Gastroesophageal sphincter (tissue), 4 donors: Measurements from ENCODE around the gene IPO9. TPM values are rescaled to one million over a fixed set of nuclear protein-coding genes. Genes with fewer than 3 reads are reported as not detected.

Experiments
- ATAC-seq: fragments of 150-250 bp; one replicate; pipeline ENCODE4 v1.9.1; 2016; ENCODE audit warnings: mild to moderate bottlenecking, moderate library complexity
- H3K27ac ChIP-seq, 4 donors: fragments of 200-600 bp; sonication (generic) in 3 of 4; 1 replicate in 3 of 4; 2 replicates in 1 of 4; pipeline ENCODE4 v1.5.1; 2016 to 2019
- H3K27me3 ChIP-seq: fragments of 200-600 bp; sonication (generic); one replicate; pipeline ENCODE4 v1.5.1; 2019
- H3K36me3 ChIP-seq, 2 donors: fragments of 200-600 bp; sonication (generic); one replicate each; pipeline ENCODE4 v1.5.1; 2019; ENCODE audit warnings: control low read depth in 1 of 2
- H3K4me1 ChIP-seq, 3 donors: fragments of 200-600 bp; sonication (generic); 1 replicate in 2 of 3; 2 replicates in 1 of 3; pipeline ENCODE4 v1.5.1; 2016 to 2019; ENCODE audit warnings: control low read depth in 2 of 3
- H3K4me3 ChIP-seq, 2 donors: fragments of 200-600 bp; sonication (generic); one replicate each; pipeline ENCODE4 v1.5.1; 2019; ENCODE audit warnings: mild to moderate bottlenecking in 1 of 2, moderate library complexity in 1 of 2
- H3K9me3 ChIP-seq, 3 donors: fragments of 200-600 bp; sonication (generic); one replicate each; pipeline ENCODE4 v1.5.1; 2017 to 2019; ENCODE audit warnings: control low read depth in 2 of 3
- CTCF ChIP-seq, 4 experiments: fragments of 200-600 bp in 2 of 4; fragments of 450-650 bp in 2 of 4; sonication (generic) in 1 of 4; IDR thresholded peaks; one replicate each; pipeline ENCODE4 v1.5.1; 2017 to 2019; ENCODE audit warnings: antibody characterized with exemption in 4 of 4, mild to moderate bottlenecking in 2 of 4, moderate library complexity in 2 of 4
- EP300 ChIP-seq: sonication (generic); formaldehyde crosslinking; IDR thresholded peaks from one replicate; pipeline ENCODE4 v1.6.1; 2017; ENCODE audit warnings: antibody characterized with exemption, mild to moderate bottlenecking
- POLR2A ChIP-seq, 2 donors: fragments of 450-650 bp; IDR thresholded peaks; one replicate each; pipeline ENCODE4 v1.6.1; 2017; ENCODE audit warnings: antibody characterized with exemption in 2 of 2, mild to moderate bottlenecking in 2 of 2, moderate library complexity in 1 of 2
- POLR2AphosphoS5 ChIP-seq: sonication (generic); formaldehyde crosslinking; IDR thresholded peaks from one replicate; pipeline ENCODE4 v1.6.1; 2017; ENCODE audit warnings: antibody characterized with exemption
- WGBS, 2 donors: methylation state at CpG; one replicate each; pipeline ENCODE4 v1.1.5; 2018; ENCODE audit warnings: low coverage in 1 of 2; 5-methylcytosine and 5-hydroxymethylcytosine counted together
- small RNA-seq, 4 donors: library from RNA; depleted of rRNA; stranded (forward); fragments of <200 nt; gene quantifications; one replicate each; pipeline ENCODE3, GENCODE V24; 2016
- total RNA-seq, 4 donors: library from RNA; depleted of rRNA; stranded (reverse); fragments of >200 nt; gene quantifications; one replicate each; pipeline ENCODE4 v1.1.0, GENCODE V29; 2016

Gene IPO9
- total RNA-seq, 4 donors from 2014 or later: 21.6 to 30.7 (median 26.5) TPM

GRCh38 chr1:201925981-201926645 lies 97.2 kb downstream of the IPO9 start:
- whole genome bisulfite sequencing, 2 donors: 26% methylated on average over 4 of the region's 5 CpGs; no CpG with 5 or more reads in 1 of the 2 donors
- ATAC-seq: no peak
- H3K27ac ChIP-seq: peak overlapping the region; percentile 72 to 92 (median 74)
- peaks cover 11 to 96% (median 18%) of the 10 kb centered on the region in 3 donors for H3K4me1 ChIP-seq
- TF ChIP-seq POLR2AphosphoS5 (peak; percentile 5), POLR2A (IDR thresholded peaks at IDR 0.05) (no peak), CTCF (IDR thresholded peaks at IDR 0.05) (no peak), EP300 (no peak)
- no peaks in the 10 kb centered on the region for H3K27me3 ChIP-seq
- H3K9me3 ChIP-seq: no peaks in the 10 kb centered on the region
- H3K36me3 ChIP-seq: peaks cover 3 to 66% of the 10 kb centered on the region in 2 donors
- no peak overlapping the region for H3K4me3 ChIP-seq

GRCh38 chr1:201928266-201928665 lies 99.3 kb downstream of the IPO9 start:
- H3K27ac ChIP-seq: peak overlapping the region; percentile 32 to 92 (median 64)
- no peak overlapping the region for H3K4me3 ChIP-seq
- H3K36me3 ChIP-seq: peaks cover 3 to 66% of the 10 kb centered on the region in 2 donors
- H3K9me3 ChIP-seq: no peaks in the 10 kb centered on the region
- WGBS, 2 donors: 86 to 100% methylated on average over 1 to 3 of the region's 3 CpGs
- peaks cover 11 to 96% (median 20%) of the 10 kb centered on the region in 3 donors for H3K4me1 ChIP-seq
- no peaks in the 10 kb centered on the region for H3K27me3 ChIP-seq
- no peak for ATAC-seq
- TF ChIP-seq POLR2A (IDR thresholded peaks at IDR 0.05): no peak
- no peak for TF ChIP-seq POLR2AphosphoS5
- no peak for TF ChIP-seq CTCF (IDR thresholded peaks at IDR 0.05)
- no peak for TF ChIP-seq EP300

- Histone ChIP-seq H3K27me3 (no peaks in the 10 kb centered on the region), H3K4me1 (peaks cover 11 to 98% (median 17%) of the 10 kb centered on the region in 3 donors), H3K27ac (peak overlapping the region; percentile 10 to 92 (median 67)), H3K4me3 (no peak overlapping the region), H3K9me3 (no peaks in the 10 kb centered on the region), H3K36me3 (peaks cover 3 to 58% of the 10 kb centered on the region in 2 donors)
- 36 to 47% methylated on average over 4 of the region's 4 CpGs for WGBS, 2 donors
- TF ChIP-seq POLR2A (IDR thresholded peaks at IDR 0.05): no peak
- no peak for TF ChIP-seq POLR2AphosphoS5
- no peak for TF ChIP-seq EP300
- TF ChIP-seq CTCF (IDR thresholded peaks at IDR 0.05): no peak
- ATAC-seq: no peak
Measured at GRCh38 chr1:201930137-201930536, 101.2 kb downstream of the IPO9 start.

GRCh38 chr1:201930803-201931202 lies 101.8 kb downstream of the IPO9 start:
- H3K36me3 ChIP-seq: peaks cover 3 to 59% of the 10 kb centered on the region in 2 donors
- TF ChIP-seq CTCF (IDR thresholded peaks at IDR 0.05) (no peak), POLR2A (IDR thresholded peaks at IDR 0.05) (no peak), POLR2AphosphoS5 (no peak), EP300 (no peak)
- H3K4me3 ChIP-seq: no peak overlapping the region

More at GRCh38 chr1:201930803-201931202, 101.8 kb downstream of the IPO9 start:
- peak overlapping the region; percentile 10 to 92 (median 67) for H3K27ac ChIP-seq
- 45 to 46% methylated on average over 5 of the region's 5 CpGs for WGBS, 2 donors
- H3K27me3 ChIP-seq: no peaks in the 10 kb centered on the region
- H3K9me3 ChIP-seq: no peaks in the 10 kb centered on the region
- no peak for ATAC-seq
- peaks cover 11 to 98% (median 13%) of the 10 kb centered on the region in 3 donors for H3K4me1 ChIP-seq

Small RNA genes within 50 kb of the gene (small RNA-seq; reads per million reads assigned to genes)
- gene MIR1231 (0 to 0.12 (median 0) reads per million in 4 donors), gene MIR6739 (0 reads per million in 4 donors)

Other genes starting within 250 kb of the IPO9 start
- 10 to 100 TPM; 18.9 to 35.8 (median 29.3) TPM for gene SHISA4, start 59.7 kb downstream of the IPO9 start, total RNA-seq
- 1,000 to 10,000 TPM; 1,267 to 1,570 (median 1,475) TPM for gene LMOD1, start 117.4 kb downstream of the IPO9 start, total RNA-seq
- gene TIMM17A, start 126.3 kb downstream of the IPO9 start, total RNA-seq: 10 to 100 TPM; 37.8 to 40.9 (median 38.5) TPM
- 10 to 100 TPM; 23.0 to 40.0 (median 34.7) TPM for gene RNPEP, start 153.5 kb downstream of the IPO9 start, total RNA-seq
- gene ELF3, start 181.4 kb downstream of the IPO9 start, total RNA-seq: 10 to 100 TPM in 1 of 4 donors, under 1 TPM in 3; 0.54 to 30.6 (median 0.74) TPM